H1 (cell line): ENCODE results near the gene TFPI2. TPM values are rescaled to one million over a fixed set of nuclear protein-coding genes. Genes with fewer than 3 reads are reported as not detected.

Experiments used
- CTCF ChIA-PET: fragments of 300-600 bp; sonication (Branson Sonifier 250); formaldehyde crosslinking; loops from one replicate; lab custom pipeline; 2021; ENCODE audit not compliant: partially characterized antibody; lab: Charles Lee
- POLR2A ChIA-PET: fragments of 300-600 bp; sonication (Branson Sonifier 250); formaldehyde crosslinking; loops from one replicate; lab custom pipeline; 2021; ENCODE audit warnings: inconsistent platforms; ENCODE audit not compliant: partially characterized antibody; lab: Charles Lee
- DNase-seq, 2 experiments: peaks; one replicate each; pipeline versions ENCODE4 v3.0.0 to v3.0.0-alpha.2; 2010 to 2022; ENCODE audit warnings: low spot score in 2 of 2, low read depth in 1 of 2, mixed read lengths in 1 of 2
- FAIRE-seq: peaks from 2 replicates; lab custom pipeline; 2011; peaks lifted over from hg19 to GRCh38; lab: Jason Lieb, UNC
- H2AFZ ChIP-seq: 2 replicates; pipeline ENCODE4 v1.8.1; 2012; ENCODE audit warnings: low read length, inconsistent platforms
- H2AK5ac ChIP-seq: 2 replicates; pipeline ENCODE4 v1.6.1; 2013; ENCODE audit warnings: low read depth, low read length
- H2BK120ac ChIP-seq: replicated peaks from 2 replicates; pipeline ENCODE3; 2013; ENCODE audit warnings: low read depth, low read length, inconsistent platforms
- H2BK12ac ChIP-seq: 2 replicates; pipeline ENCODE4 v1.6.1; 2013; ENCODE audit warnings: low read depth, low read length
- H2BK15ac ChIP-seq: 2 replicates; pipeline ENCODE4 v1.6.1; 2013; ENCODE audit warnings: low read length
- H2BK20ac ChIP-seq: 2 replicates; pipeline ENCODE4 v1.6.1; 2013; ENCODE audit warnings: low read length
- H2BK5ac ChIP-seq: 2 replicates; pipeline ENCODE4 v1.6.1; 2013; ENCODE audit warnings: low read depth, low read length
- H3K14ac ChIP-seq: 2 replicates; pipeline ENCODE4 v1.6.1; 2013; ENCODE audit warnings: inconsistent platforms; ENCODE audit not compliant: insufficient read length
- H3K18ac ChIP-seq: 2 replicates; pipeline ENCODE4 v1.6.1; 2013; ENCODE audit warnings: low read length; ENCODE audit errors: extremely low read depth
- H3K23ac ChIP-seq: 2 replicates; pipeline ENCODE4 v1.6.1; 2013; ENCODE audit warnings: inconsistent platforms; ENCODE audit not compliant: insufficient read length
- H3K23me2 ChIP-seq: 2 replicates; pipeline ENCODE4 v1.6.1; 2013; ENCODE audit warnings: low read depth, low read length
- H3K27ac ChIP-seq: 2 replicates; pipeline ENCODE4 v1.6.1; 2011; ENCODE audit warnings: low read depth, low read length, inconsistent platforms
- H3K27me3 ChIP-seq, 4 experiments: replicated peaks in 1 of 4; 1 replicate in 1 of 4; 2 replicates in 3 of 4; pipeline versions ENCODE4 v1.6.1 to v1.8.1; 2011 to 2013; ENCODE audit warnings: low read length in 3 of 4, mild to moderate bottlenecking in 3 of 4, inconsistent platforms in 2 of 4, mixed read lengths in 2 of 4, moderate library complexity in 1 of 4; ENCODE audit not compliant: control insufficient read depth in 3 of 4, insufficient read depth in 3 of 4; ENCODE audit errors: extremely low read depth in 1 of 4
- H3K36me3 ChIP-seq, 4 experiments: 2 replicates each; pipeline versions ENCODE4 v1.6.1 to v1.8.1; 2011 to 2013; ENCODE audit warnings: mild to moderate bottlenecking in 4 of 4, low read length in 3 of 4, moderate library complexity in 2 of 4, control low read depth in 1 of 4, inconsistent platforms in 1 of 4; ENCODE audit not compliant: insufficient read depth in 4 of 4, control insufficient read depth in 2 of 4
- H3K4ac ChIP-seq: replicated peaks from 2 replicates; pipeline ENCODE3; 2013; ENCODE audit warnings: low read length, low read depth, mixed read lengths, inconsistent platforms; ENCODE audit not compliant: insufficient read length
- H3K4me1 ChIP-seq, 4 experiments: replicated peaks in 1 of 4; 1 replicate in 1 of 4; 2 replicates in 3 of 4; pipeline versions ENCODE4 v1.6.1 to v1.8.1; 2011 to 2013; ENCODE audit warnings: low read length in 3 of 4, inconsistent platforms in 2 of 4, mixed read lengths in 1 of 4; ENCODE audit not compliant: insufficient read depth in 4 of 4, control insufficient read depth in 3 of 4
- H3K4me2 ChIP-seq, 2 experiments: 2 replicates each; pipeline versions ENCODE4 v1.6.1 to v1.8.1; 2011 to 2013; ENCODE audit warnings: low read depth in 2 of 2, low read length in 2 of 2, control low read depth in 1 of 2, inconsistent platforms in 1 of 2, mild to moderate bottlenecking in 1 of 2; ENCODE audit not compliant: insufficient read depth in 1 of 2
- H3K4me3 ChIP-seq, 4 experiments: fragments of 200-600, 300-600 bp in 1 of 4; sonication (generic), shearing (Covaris generic), sonication (Bioruptor Twin) in 1 of 4; 2 replicates each; pipeline versions ENCODE4 v1.5.1 to v1.8.1; 2011 to 2016; ENCODE audit warnings: low read length in 4 of 4, low read depth in 3 of 4, control low read depth in 2 of 4, inconsistent platforms in 2 of 4, mild to moderate bottlenecking in 2 of 4, mixed read lengths in 1 of 4, moderate library complexity in 1 of 4; ENCODE audit not compliant: insufficient read depth in 2 of 4; ENCODE audit errors: extremely low read depth in 1 of 4
- H3K56ac ChIP-seq: replicated peaks from 2 replicates; pipeline ENCODE3; 2013; ENCODE audit warnings: low read depth, mild to moderate bottlenecking, mixed read lengths, low read length, inconsistent platforms; ENCODE audit not compliant: insufficient read length
- H3K79me1 ChIP-seq: 2 replicates; pipeline ENCODE4 v1.6.1; 2013; ENCODE audit warnings: low read depth, low read length, control low read depth
- H3K79me2 ChIP-seq, 2 experiments: 2 replicates each; pipeline versions ENCODE4 v1.6.1 to v1.8.1; 2012 to 2013; ENCODE audit warnings: low read length in 2 of 2, mild to moderate bottlenecking in 2 of 2, inconsistent platforms in 1 of 2; ENCODE audit not compliant: insufficient read depth in 2 of 2, control insufficient read depth in 1 of 2
- H3K9ac ChIP-seq, 4 experiments: replicated peaks in 1 of 4; 1 replicate in 1 of 4; 2 replicates in 3 of 4; pipeline versions ENCODE4 v1.6.1 to v1.8.1; 2011 to 2013; ENCODE audit warnings: low read depth in 3 of 4, low read length in 3 of 4, control low read depth in 2 of 4, mild to moderate bottlenecking in 2 of 4, moderate library complexity in 2 of 4, inconsistent platforms in 1 of 4; ENCODE audit errors: extremely low read depth in 1 of 4
- H3K9me3 ChIP-seq, 2 experiments: 2 replicates each; pipeline versions ENCODE4 v1.6.1 to v1.8.1; 2012 to 2013; ENCODE audit warnings: mild to moderate bottlenecking in 2 of 2, moderate library complexity in 2 of 2, control low read depth in 1 of 2, inconsistent platforms in 1 of 2, low read depth in 1 of 2, low read length in 1 of 2, mixed read lengths in 1 of 2; ENCODE audit not compliant: insufficient read depth in 2 of 2
- H4K20me1 ChIP-seq, 2 experiments: replicated peaks in 1 of 2; 2 replicates each; pipeline versions ENCODE3 to v1.8.1; 2011 to 2013; ENCODE audit warnings: inconsistent platforms in 2 of 2, low read length in 2 of 2, mild to moderate bottlenecking in 1 of 2; ENCODE audit not compliant: insufficient read depth in 2 of 2, control insufficient read depth in 1 of 2
- H4K5ac ChIP-seq: 2 replicates; pipeline ENCODE4 v1.6.1; 2013; ENCODE audit warnings: low read length, low read depth, mixed read lengths, inconsistent platforms; ENCODE audit not compliant: insufficient read length
- H4K8ac ChIP-seq: 2 replicates; pipeline ENCODE4 v1.8.0; 2013; ENCODE audit warnings: mild to moderate bottlenecking, moderate library complexity, low read length, inconsistent platforms; ENCODE audit not compliant: insufficient read depth; ENCODE audit errors: extremely low read depth
- H4K91ac ChIP-seq: replicated peaks from 2 replicates; pipeline ENCODE3; 2013; ENCODE audit warnings: low read length, mixed read lengths, inconsistent platforms; ENCODE audit not compliant: insufficient read length
- BACH1 ChIP-seq: IDR thresholded peaks from 2 replicates; pipeline ENCODE4 v1.6.1; 2012; ENCODE audit warnings: low read length, improper control_type of control experiment
- CBX8 ChIP-seq: fragments of 300-800, 300-1000 bp; sonication (generic); IDR thresholded peaks from 2 replicates; pipeline ENCODE4 v1.7.1; 2016; ENCODE audit warnings: low read depth, low read length, borderline replicate concordance
- CHD1 ChIP-seq: IDR thresholded peaks from 2 replicates; pipeline ENCODE4 v1.6.1; 2012; ENCODE audit warnings: low read depth, low read length, improper control_type of control experiment
- CTBP2 ChIP-seq: IDR thresholded peaks from 2 replicates; pipeline ENCODE4 v1.7.0; 2011; ENCODE audit warnings: borderline replicate concordance, mild to moderate bottlenecking, moderate library complexity, mixed read lengths, low read length; ENCODE audit not compliant: insufficient read depth, insufficient read length
- GTF2F1 ChIP-seq: IDR thresholded peaks from 2 replicates; pipeline ENCODE4 v1.6.1; 2012; ENCODE audit warnings: low read depth, low read length, improper control_type of control experiment, borderline replicate concordance
- HDAC2 ChIP-seq, 2 experiments: fragments of 300-600 bp in 1 of 2; sonication (generic) in 1 of 2; IDR thresholded peaks; 2 replicates each; pipeline ENCODE4 v1.6.1; 2011 to 2012; ENCODE audit warnings: low read depth in 2 of 2, low read length in 2 of 2, mild to moderate bottlenecking in 2 of 2, moderate library complexity in 2 of 2, borderline replicate concordance in 1 of 2, inconsistent platforms in 1 of 2
- KDM1A ChIP-seq: fragments of 200-600, 300-600 bp; sonication (generic); IDR thresholded peaks from 2 replicates; pipeline ENCODE4 v1.7.1; 2016; ENCODE audit warnings: mild to moderate bottlenecking, low read length, borderline replicate concordance
- KDM5A ChIP-seq: fragments of 200-600 bp; IDR thresholded peaks from 2 replicates; pipeline ENCODE4 v1.7.1; 2012; ENCODE audit warnings: mild to moderate bottlenecking, low read length, inconsistent platforms, mixed read lengths
- POLR2AphosphoS5 ChIP-seq: IDR thresholded peaks from 2 replicates; pipeline ENCODE4 v1.6.1; 2011; ENCODE audit warnings: low read depth, low read length
- POU5F1 ChIP-seq: IDR thresholded peaks from 2 replicates; pipeline ENCODE4 v1.6.1; 2011; ENCODE audit warnings: low read depth, mild to moderate bottlenecking, low read length, moderate library complexity
- RNF2 ChIP-seq: fragments of 200-900, 300-1000 bp; sonication (generic); IDR thresholded peaks from 2 replicates; pipeline ENCODE4 v1.7.1; 2016; ENCODE audit warnings: borderline replicate concordance, low read depth, mild to moderate bottlenecking, antibody characterized with exemption, low read length; ENCODE audit not compliant: poor library complexity, severe bottlenecking; ENCODE audit errors: missing control alignments
- RXRA ChIP-seq: IDR thresholded peaks from 2 replicates; pipeline ENCODE4 v1.6.1; 2011; ENCODE audit warnings: low read depth, mild to moderate bottlenecking, low read length, moderate library complexity; ENCODE audit not compliant: insufficient read depth
- SIX5 ChIP-seq: IDR thresholded peaks from 2 replicates; pipeline ENCODE4 v1.6.1; 2011; ENCODE audit warnings: mild to moderate bottlenecking, low read depth, low read length
- SP4 ChIP-seq: IDR thresholded peaks from 2 replicates; pipeline ENCODE4 v1.6.1; 2012; ENCODE audit warnings: low read length, inconsistent platforms
- TAF1 ChIP-seq: IDR thresholded peaks from 2 replicates; pipeline ENCODE4 v1.6.1; 2011; ENCODE audit warnings: mild to moderate bottlenecking, low read depth, low read length
- WGBS, 2 experiments: shearing (Covaris generic) in 1 of 2; methylation state at CpG; one replicate each; pipeline versions ENCODE4 v1.1.6 to v1.1.7; 2013 to 2015; ENCODE audit warnings: low lambda C conversion rate in 2 of 2, mixed read lengths in 2 of 2, inconsistent platforms in 1 of 2, low coverage in 1 of 2, missing lambda C conversion rate in 1 of 2; ENCODE audit not compliant: insufficient replicate concordance in 2 of 2, insufficient coverage in 1 of 2, insufficient read length in 1 of 2; ENCODE audit errors: extremely low coverage in 1 of 2, missing lambda C conversion rate in 1 of 2; 5-methylcytosine and 5-hydroxymethylcytosine counted together
- polyA plus RNA-seq, 7 experiments: library from polyadenylated mRNA; depleted of rRNA in 3 of 7; stranded (reverse) in 5 of 7; unstranded in 2 of 7; fragments of >200 nt in 5 of 7; fragments of 200-250 nt in 2 of 7; gene quantifications; 1 replicate in 5 of 7; 2 replicates in 1 of 7; 4 replicates in 1 of 7; pipeline versions ENCODE4 v1.2.1 to v1.2.3, GENCODE V29; 2011 to 2013; ENCODE audit warnings: missing spikeins in 2 of 7, mixed read lengths in 2 of 7
- total RNA-seq: library from RNA; stranded (reverse); fragmentation: NEBNext Ultra II Directional; extraction: Animal tissue kit (Norgen Biotek cat#: 25700); gene quantifications from 2 replicates; pipeline ENCODE4 v1.2.1, GENCODE V29; 2021

Gene TFPI2
- total and polyA plus RNA-seq, 2 of the 8 experiments (the other 6 are each of a cell fraction or from before 2014, with no cell fraction given) = 6.8 to 8.9 TPM

DNA sequence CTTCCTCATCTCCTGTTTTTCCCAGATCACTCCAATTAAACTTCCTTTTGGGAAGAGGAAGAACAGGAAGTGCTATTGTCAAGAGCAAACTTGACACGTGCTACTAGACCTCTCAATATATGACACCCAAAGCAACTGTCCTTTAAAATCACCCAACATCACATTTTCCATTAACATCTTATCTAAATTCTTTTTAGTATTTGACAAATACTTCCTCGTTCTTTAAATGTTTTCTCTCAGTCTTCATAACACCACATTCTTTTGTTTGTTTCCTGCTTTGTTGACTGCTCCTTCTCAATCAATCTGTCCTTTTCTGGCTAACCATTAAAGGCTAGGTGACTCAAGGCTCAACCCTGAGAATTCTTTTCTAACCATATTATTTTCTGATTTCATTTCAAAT, 7.1 kb upstream of the TFPI2 start:
- FAIRE-seq = no peak
- no peak overlapping the region for H2BK5ac ChIP-seq
- H2AFZ ChIP-seq = no peak overlapping the region
- no peak overlapping the region for H3K14ac ChIP-seq
- H2BK120ac ChIP-seq = no peak overlapping the region
- H3K18ac ChIP-seq = no peak overlapping the region
- ChIA-PET CTCF (interaction anchor here (0.6 to 2.0 kb wide), 4 partner anchors 8 to 685 kb away, joined by 3 to 5 read pairs (median 4); partner anchors contain the start of gene GNGT1), POLR2A (no interaction called here)
- 83 to 100% methylated on average over 1 to 2 of the region's 2 CpGs for WGBS, 2 experiments
- no peaks in the 10 kb centered on the region for H3K36me3 ChIP-seq
- no peaks in the 10 kb centered on the region for H4K20me1 ChIP-seq
- no peaks in the 10 kb centered on the region for H3K79me2 ChIP-seq
- H2BK15ac ChIP-seq = no peak overlapping the region
- no peak overlapping the region for H2AK5ac ChIP-seq
- no peak overlapping the region for H3K4me3 ChIP-seq
- H3K23ac ChIP-seq = no peak overlapping the region
- no peak overlapping the region for H3K4me2 ChIP-seq
- H2BK12ac ChIP-seq = no peak overlapping the region
- H3K4me1 ChIP-seq = no peaks in the 10 kb centered on the region
- no peak overlapping the region for H3K4ac ChIP-seq
- H4K8ac ChIP-seq = no peak overlapping the region
- H3K56ac ChIP-seq = no peak overlapping the region
- H3K27ac ChIP-seq = no peak overlapping the region
- H3K9me3 ChIP-seq = no peaks in the 10 kb centered on the region
- H3K23me2 ChIP-seq = no peaks in the 10 kb centered on the region
- H4K91ac ChIP-seq = no peak overlapping the region
- no peak overlapping the region for H3K9ac ChIP-seq
- H3K79me1 ChIP-seq = no peaks in the 10 kb centered on the region
- no peak for DNase-seq
- no peak overlapping the region for H2BK20ac ChIP-seq
- no peak overlapping the region for H4K5ac ChIP-seq
- no peaks in the 10 kb centered on the region for H3K27me3 ChIP-seq
- no peak for TF ChIP-seq CHD1
- no peak for TF ChIP-seq SIX5
- TF ChIP-seq CTBP2 = no peak
- no peak for TF ChIP-seq GTF2F1
- TF ChIP-seq BACH1 = no peak
- TF ChIP-seq POLR2AphosphoS5 = no peak
- no peak for TF ChIP-seq RNF2
- TF ChIP-seq KDM1A = no peak
- TF ChIP-seq RXRA = no peak
- TF ChIP-seq KDM5A = no peak
- no peak for TF ChIP-seq CBX8
- no peak for TF ChIP-seq SP4
- TF ChIP-seq HDAC2 (IDR thresholded peaks at IDR 0.05; ENCODE audit: borderline replicate concordance in 1 of 2, low read depth in 2 of 2, low read length in 2 of 2) = no peak
- no peak for TF ChIP-seq POU5F1
- no peak for TF ChIP-seq TAF1
